Suprapubic skin (tissue), 3 donors: ENCODE data around the gene AHCYL1.

Experiments used
- CTCF ChIP-seq, 2 donors: fragments of 200-600 bp in 1 of 2; fragments of 450-650 bp in 1 of 2; sonication (generic) in 1 of 2; IDR thresholded peaks; one replicate each; pipeline ENCODE4 v1.5.1; 2016 to 2019; ENCODE audit warnings: antibody characterized with exemption in 2 of 2, mild to moderate bottlenecking in 1 of 2, moderate library complexity in 1 of 2
- POLR2A ChIP-seq, 2 donors: fragments of 450-650 bp; IDR thresholded peaks; one replicate each; pipeline ENCODE4 v1.6.1; 2017; ENCODE audit warnings: antibody characterized with exemption in 2 of 2, mild to moderate bottlenecking in 2 of 2, moderate library complexity in 2 of 2

- TF ChIP-seq CTCF (IDR thresholded peaks at IDR 0.05) (no peak), POLR2A (IDR thresholded peaks at IDR 0.05) (no peak)
Observed at GRCh38 chr1:109975718-109976117, 8.8 kb upstream of the AHCYL1 start.
